Effector memory CD4-positive, alpha-beta T cell (primary cell): ENCODE results near the gene NAA80.

Source experiments
- DNase-seq, 3 donors: peaks; one replicate each; pipeline ENCODE4 v3.0.0-alpha.2; 2020
- H3K27ac ChIP-seq: 2 replicates; pipeline ENCODE4 v1.7.0; 2013; ENCODE audit warnings: mild to moderate bottlenecking, low read length, moderate library complexity; ENCODE audit not compliant: insufficient read depth, poor library complexity, severe bottlenecking
- H3K27me3 ChIP-seq: replicated peaks from 2 replicates; pipeline ENCODE4 v1.7.0; 2013; ENCODE audit warnings: mild to moderate bottlenecking, low read length; ENCODE audit not compliant: insufficient read depth, control insufficient read depth, poor library complexity, severe bottlenecking
- H3K36me3 ChIP-seq: 2 replicates; pipeline ENCODE4 v1.7.0; 2013; ENCODE audit warnings: mild to moderate bottlenecking, low read length, moderate library complexity; ENCODE audit not compliant: control insufficient read depth, insufficient read depth
- H3K4me1 ChIP-seq: 2 replicates; pipeline ENCODE4 v1.7.0; 2013; ENCODE audit warnings: low read length, mild to moderate bottlenecking; ENCODE audit not compliant: control insufficient read depth, insufficient read depth, poor library complexity, severe bottlenecking
- H3K4me3 ChIP-seq: 2 replicates; pipeline ENCODE4 v1.7.0; 2013; ENCODE audit warnings: low read length, low read depth, mild to moderate bottlenecking; ENCODE audit not compliant: insufficient read depth, poor library complexity, severe bottlenecking
- H3K9me3 ChIP-seq: 2 replicates; pipeline ENCODE4 v1.7.0; 2013; ENCODE audit warnings: mild to moderate bottlenecking, low read length, moderate library complexity; ENCODE audit not compliant: control insufficient read depth

The NAA80 gene

GRCh38 chr3:50322115-50322385, 22.8 kb upstream of the NAA80 start:
- Histone ChIP-seq H3K36me3 (no peaks in the 10 kb centered on the region), H3K4me3 (peak overlapping the region; percentile 93), H3K4me1 (peaks cover 35% of the 10 kb centered on the region), H3K27ac (peak overlapping the region; percentile 84), H3K9me3 (no peaks in the 10 kb centered on the region), H3K27me3 (no peaks in the 10 kb centered on the region)
- no peak for DNase-seq

- peaks cover 36% of the 10 kb centered on the region for H3K4me1 ChIP-seq
- peak overlapping the region; percentile 84 for H3K27ac ChIP-seq
- H3K27me3 ChIP-seq = no peaks in the 10 kb centered on the region
- H3K36me3 ChIP-seq = no peaks in the 10 kb centered on the region
- DNase-seq = peak; percentile 58 to 72 (median 68)
- H3K4me3 ChIP-seq = peak overlapping the region; percentile 93
- no peaks in the 10 kb centered on the region for H3K9me3 ChIP-seq
Measured at GRCh38 chr3:50321336-50322114, 22.3 kb upstream of the NAA80 start.

- H3K36me3 ChIP-seq = no peaks in the 10 kb centered on the region
- DNase-seq = peak in 2 of 3 donors; percentile 20 to 48
Measured at GRCh38 chr3:50320853-50321335, 21.7 kb upstream of the NAA80 start.

GRCh38 chr3:50319894-50320625, 20.9 kb upstream of the NAA80 start:
- H3K9me3 ChIP-seq = no peaks in the 10 kb centered on the region
- H3K27ac ChIP-seq = no peak overlapping the region
- H3K36me3 ChIP-seq = no peaks in the 10 kb centered on the region
- H3K27me3 ChIP-seq = no peaks in the 10 kb centered on the region
- DNase-seq = no peak
- peak overlapping the region; percentile 93 for H3K4me3 ChIP-seq
- H3K4me1 ChIP-seq = peaks cover 41% of the 10 kb centered on the region

More at GRCh38 chr3:50320853-50321335, 21.7 kb upstream of the NAA80 start:
- H3K4me1 ChIP-seq = peaks cover 41% of the 10 kb centered on the region
- peak overlapping the region; percentile 84 for H3K27ac ChIP-seq
- no peaks in the 10 kb centered on the region for H3K27me3 ChIP-seq
- H3K4me3 ChIP-seq = peak overlapping the region; percentile 93
- H3K9me3 ChIP-seq = no peaks in the 10 kb centered on the region

- Histone ChIP-seq H3K4me1 (peaks cover 41% of the 10 kb centered on the region), H3K36me3 (no peaks in the 10 kb centered on the region), H3K27ac (no peak overlapping the region), H3K4me3 (no peak overlapping the region), H3K9me3 (no peaks in the 10 kb centered on the region), H3K27me3 (no peaks in the 10 kb centered on the region)
- no peak for DNase-seq
Measured at GRCh38 chr3:50319181-50319893, 20.1 kb upstream of the NAA80 start.

- Histone ChIP-seq H3K36me3 (no peaks in the 10 kb centered on the region), H3K9me3 (no peaks in the 10 kb centered on the region), H3K4me1 (peaks cover 41% of the 10 kb centered on the region), H3K27me3 (no peaks in the 10 kb centered on the region), H3K27ac (no peak overlapping the region), H3K4me3 (no peak overlapping the region)
- no peak for DNase-seq
Measured at GRCh38 chr3:50318615-50319014, 19.4 kb upstream of the NAA80 start.

- DNase-seq = no peak
- Histone ChIP-seq H3K4me1 (peaks cover 41% of the 10 kb centered on the region), H3K4me3 (no peak overlapping the region), H3K9me3 (no peaks in the 10 kb centered on the region), H3K27ac (no peak overlapping the region), H3K27me3 (no peaks in the 10 kb centered on the region), H3K36me3 (no peaks in the 10 kb centered on the region)
Measured at GRCh38 chr3:50318163-50318562, 19.0 kb upstream of the NAA80 start.

- Histone ChIP-seq H3K27ac (peak overlapping the region; percentile 50), H3K4me1 (peaks cover 41% of the 10 kb centered on the region), H3K4me3 (peak overlapping the region; percentile 38), H3K9me3 (no peaks in the 10 kb centered on the region), H3K27me3 (no peaks in the 10 kb centered on the region), H3K36me3 (no peaks in the 10 kb centered on the region)
- no peak for DNase-seq
Measured at GRCh38 chr3:50317300-50317699, 18.1 kb upstream of the NAA80 start.

GRCh38 chr3:50316657-50317242, 17.5 kb upstream of the NAA80 start:
- Histone ChIP-seq H3K9me3 (no peaks in the 10 kb centered on the region), H3K27me3 (no peaks in the 10 kb centered on the region), H3K36me3 (no peaks in the 10 kb centered on the region), H3K4me3 (peak overlapping the region; percentile 38), H3K4me1 (peaks cover 38% of the 10 kb centered on the region), H3K27ac (peak overlapping the region; percentile 50)
- DNase-seq = peak; percentile 66 to 75 (median 71)
